AG04450 (cell line): ENCODE data around the gene KLHL21. TPM values are rescaled to one million over a fixed set of nuclear protein-coding genes. Genes with fewer than 3 reads are reported as not detected.
"Not testable (repeated sequence)": the region's sequence is repeated elsewhere in the genome, so short reads cannot be mapped to it uniquely, and the experiment has no call there.

Experiments used
- CTCF ChIA-PET: fragments of 300-600, 350-600 bp; formaldehyde crosslinking; extraction: SDS; loops from one replicate; lab custom pipeline; 2022; ENCODE audit warnings: antibody characterized with exemption, inconsistent platforms; lab: Charles Lee
- POLR2A ChIA-PET: fragments of 350-600 bp; formaldehyde crosslinking; extraction: SDS; loops from one replicate; lab custom pipeline; 2021; ENCODE audit warnings: antibody characterized with exemption, inconsistent platforms; lab: Yijun Ruan, JAX
- DNase-seq: peaks from one replicate; pipeline ENCODE4 v3.0.0-alpha.2; 2011; ENCODE audit warnings: low read depth, low spot score
- H3K27ac ChIP-seq: one replicate; pipeline ENCODE4 v1.5.1; 2012; ENCODE audit warnings: low read depth, low read length, control low read depth
- H3K27me3 ChIP-seq: one replicate; pipeline ENCODE4 v1.6.0; 2012; ENCODE audit warnings: low read length; ENCODE audit not compliant: control insufficient read depth, insufficient read depth
- H3K4me3 ChIP-seq: 2 replicates; pipeline ENCODE4 v1.5.1; 2011; ENCODE audit warnings: mild to moderate bottlenecking, low read depth, low read length, control low read depth
- H3K9me3 ChIP-seq: 2 replicates; pipeline ENCODE4 v1.5.1; 2012; ENCODE audit warnings: low read length; ENCODE audit not compliant: control insufficient read depth, insufficient read depth
- CTCF ChIP-seq: IDR thresholded peaks from 2 replicates; pipeline ENCODE4 v1.5.1; 2011; ENCODE audit warnings: low read depth, low read length, control low read depth, inconsistent platforms
- polyA plus RNA-seq: library from polyadenylated mRNA; depleted of rRNA; stranded (reverse); fragments of >200 nt; gene quantifications from 2 replicates; pipeline ENCODE4 v1.2.3, GENCODE V29; 2011

KLHL21 gene
- polyA plus RNA-seq, 1 experiment = 11.7 TPM

- POLR2A ChIA-PET = no interaction called here
- TF ChIP-seq CTCF = no peak
- Histone ChIP-seq H3K9me3 (peaks cover 7% of the 10 kb centered on the region), H3K4me3 (no peak overlapping the region), H3K27me3 (peaks cover 23% of the 10 kb centered on the region), H3K27ac (no peak overlapping the region)
- CTCF ChIA-PET = interaction anchor here (3.2 kb wide), 1 partner anchor 16 kb away, joined by 11 read pairs; the partner anchor contains the start of genes NOL9 and TAS1R1
- no peak for DNase-seq
Observed at GRCh38 chr1:6570100-6570499, 32.6 kb downstream of the KLHL21 start.

GRCh38 chr1:6569033-6569432 is 33.6 kb downstream of the KLHL21 start:
- no peak for TF ChIP-seq CTCF
- Histone ChIP-seq H3K27ac (no peak overlapping the region), H3K4me3 (no peak overlapping the region), H3K9me3 (peaks cover 7% of the 10 kb centered on the region), H3K27me3 (peaks cover 28% of the 10 kb centered on the region)
- no peak for DNase-seq
- POLR2A ChIA-PET = no interaction called here
- CTCF ChIA-PET = interaction anchor here (3.2 kb wide), 1 partner anchor 14 kb away, joined by 11 read pairs; the partner anchor contains the start of genes NOL9 and TAS1R1

GRCh38 chr1:6560267-6560666 is 42.4 kb downstream of the KLHL21 start:
- H3K27me3 ChIP-seq = peaks cover 21% of the 10 kb centered on the region
- ChIA-PET POLR2A (no interaction called here), CTCF (interaction anchor here (0.7 kb wide), 1 partner anchor 36 kb away, joined by 3 read pairs; no protein-coding TSS in a partner anchor)
- peaks cover 8% of the 10 kb centered on the region for H3K9me3 ChIP-seq
- no peak for TF ChIP-seq CTCF
- no peak overlapping the region for H3K4me3 ChIP-seq
- no peak for DNase-seq
- no peak overlapping the region for H3K27ac ChIP-seq

GRCh38 chr1:6559161-6559560 is 43.5 kb downstream of the KLHL21 start:
- CTCF ChIA-PET, DNase-seq: not testable (repeated sequence)
- POLR2A ChIA-PET = interaction anchor here (0.6 kb wide), 1 partner anchor 14 kb away, joined by 3 read pairs; no protein-coding TSS in a partner anchor

GRCh38 chr1:6557597-6557996 is 45.1 kb downstream of the KLHL21 start:
- peaks cover 3% of the 10 kb centered on the region for H3K27me3 ChIP-seq

More at GRCh38 chr1:6559161-6559560, 43.5 kb downstream of the KLHL21 start:
- not testable (repeated sequence) for H3K4me3 ChIP-seq, H3K27ac ChIP-seq, H3K9me3 ChIP-seq
- peaks cover 16% of the 10 kb centered on the region for H3K27me3 ChIP-seq

More at GRCh38 chr1:6557597-6557996, 45.1 kb downstream of the KLHL21 start:
- peaks cover 11% of the 10 kb centered on the region for H3K9me3 ChIP-seq
- no peak for TF ChIP-seq CTCF
- CTCF ChIA-PET = interaction anchor here (1.3 to 1.6 kb wide), 2 partner anchors 34 to 89 kb away, joined by 3 to 10 read pairs; no protein-coding TSS in a partner anchor
- no peak overlapping the region for H3K4me3 ChIP-seq
- no peak overlapping the region for H3K27ac ChIP-seq
- no peak for DNase-seq
- POLR2A ChIA-PET = interaction anchor here (0.6 to 1.6 kb wide), 2 partner anchors 15 to 22 kb away, joined by 5 to 9 read pairs; partner anchors contain the start of gene ZBTB48
